ENCODE results near the gene USP6. TPM values are rescaled to one million over a fixed set of nuclear protein-coding genes. Genes with fewer than 3 reads are reported as not detected.

The USP6 gene
- total and polyA plus RNA-seq, 10 of the 15 experiments (the other 5 are each of a cell fraction or from before 2014, with no cell fraction given): under 0.01 to 0.39 (median 0.10) TPM; not detected in 2

GRCh38 chr17:5181509-5182305, 65.9 kb downstream of the USP6 start:
- H4K20me1 ChIP-seq (ENCODE audit: control insufficient read depth, insufficient read depth): no peaks in the 10 kb centered on the region
- H3K9ac ChIP-seq (ENCODE audit: control insufficient read depth, insufficient read depth, low read length): no peak overlapping the region
- intact Hi-C loops (cut with micrococcal nuclease; ENCODE audit: unreplicated experiment) (no loop called here), in situ Hi-C loops (cut with MboI) (loop anchor here (5.0 kb wide), 1 partner anchor 94 kb away; no protein-coding TSS in a partner anchor)
- CTCF ChIA-PET: interaction anchor here (0.8 to 1.2 kb wide), 2 partner anchors 10 to 272 kb away, joined by 3 to 4 read pairs; partner anchors contain the start of gene ZNF594
- RAD21 ChIA-PET (ENCODE audit: unreplicated experiment): no interaction called here
- H3K36me3 ChIP-seq (ENCODE audit: control insufficient read depth in 2 of 2, insufficient read depth in 2 of 2, low read length in 1 of 2): no peaks in the 10 kb centered on the region
- no peaks in the 10 kb centered on the region for H3K4me1 ChIP-seq (ENCODE audit: control insufficient read depth, insufficient read depth, low read length)
- SMC1A ChIA-PET (ENCODE audit: uncharacterized antibody, unreplicated experiment): interaction anchor here (1.7 kb wide), 1 partner anchor 21 kb away, joined by 3 read pairs; no protein-coding TSS in a partner anchor
- POLR2A ChIA-PET: interaction anchor here (0.6 kb wide), 1 partner anchor 227 kb away, joined by 3 read pairs; no protein-coding TSS in a partner anchor
- FAIRE-seq (no peak), ATAC-seq (no peak), DNase-seq (ENCODE audit: low read depth, low spot score) (no peak)
- no peak overlapping the region for H3K4me3 ChIP-seq
- WGBS (ENCODE audit: insufficient coverage, insufficient replicate concordance, low lambda C conversion rate, missing lambda C conversion rate): 98% methylated on average over 10 of the region's 10 CpGs
- TF ChIP-seq KLF5 (IDR thresholded peaks at IDR 0.05; ENCODE audit: partially characterized antibody) (peak; percentile 91), HDAC6 (IDR thresholded peaks at IDR 0.05; ENCODE audit: unreplicated experiment) (no peak), SMAD5 (IDR thresholded peaks at IDR 0.05; ENCODE audit: low read depth) (no peak), CBX5 (IDR thresholded peaks at IDR 0.05; ENCODE audit: low read depth) (peak; percentile 93; the same call in 1 of the 2 replicates), JUND (IDR thresholded peaks at IDR 0.05; ENCODE audit: low read depth, low read length) (no peak)
- H3K79me2 ChIP-seq (ENCODE audit: control insufficient read depth, insufficient read depth, low read length): no peaks in the 10 kb centered on the region
- no peaks in the 10 kb centered on the region for H3K27me3 ChIP-seq (replicated peaks in 1 of 2; ENCODE audit: control insufficient read depth in 2 of 2, insufficient read depth in 2 of 2, low read length in 1 of 2)
- no TSS peak for BruUV-seq (replicated peaks)
- H3K9me3 ChIP-seq (replicated peaks; ENCODE audit: control insufficient read depth, insufficient read depth, low read length): peaks cover 56% of the 10 kb centered on the region
- no peak overlapping the region for H2AFZ ChIP-seq (ENCODE audit: control insufficient read depth, low read depth, low read length)
- H3K4me2 ChIP-seq (ENCODE audit: control insufficient read depth, insufficient read depth): no peak overlapping the region
- no peak overlapping the region for H3K27ac ChIP-seq (ENCODE audit: control insufficient read depth, insufficient read depth)

Measured in GM12878 (cell line).